Cardiac fibroblast (primary cell): ENCODE data around the gene MEI1.
"Not testable (repeated sequence)": the region's sequence is repeated elsewhere in the genome, so short reads cannot be mapped to it uniquely, and the experiment has no call there.

Source experiments
- DNase-seq, 2 donors: peaks; one replicate each; pipeline versions ENCODE4 v3.0.0 to v3.0.0-alpha.2; 2010; ENCODE audit warnings: low read depth in 2 of 2
- H3K4me3 ChIP-seq, 2 donors: replicated peaks in 1 of 2; 1 replicate in 1 of 2; 2 replicates in 1 of 2; pipeline ENCODE4 v1.5.1; 2011; ENCODE audit warnings: low read depth in 2 of 2, low read length in 2 of 2, mild to moderate bottlenecking in 2 of 2, moderate library complexity in 1 of 2
- TF ChIP-seq, protein P1 (sequence below): IDR thresholded peaks from one replicate; pipeline ENCODE4 v1.5.1; 2011; ENCODE audit warnings: low read depth, mild to moderate bottlenecking, low read length, inconsistent platforms

Gene MEI1

DNA sequence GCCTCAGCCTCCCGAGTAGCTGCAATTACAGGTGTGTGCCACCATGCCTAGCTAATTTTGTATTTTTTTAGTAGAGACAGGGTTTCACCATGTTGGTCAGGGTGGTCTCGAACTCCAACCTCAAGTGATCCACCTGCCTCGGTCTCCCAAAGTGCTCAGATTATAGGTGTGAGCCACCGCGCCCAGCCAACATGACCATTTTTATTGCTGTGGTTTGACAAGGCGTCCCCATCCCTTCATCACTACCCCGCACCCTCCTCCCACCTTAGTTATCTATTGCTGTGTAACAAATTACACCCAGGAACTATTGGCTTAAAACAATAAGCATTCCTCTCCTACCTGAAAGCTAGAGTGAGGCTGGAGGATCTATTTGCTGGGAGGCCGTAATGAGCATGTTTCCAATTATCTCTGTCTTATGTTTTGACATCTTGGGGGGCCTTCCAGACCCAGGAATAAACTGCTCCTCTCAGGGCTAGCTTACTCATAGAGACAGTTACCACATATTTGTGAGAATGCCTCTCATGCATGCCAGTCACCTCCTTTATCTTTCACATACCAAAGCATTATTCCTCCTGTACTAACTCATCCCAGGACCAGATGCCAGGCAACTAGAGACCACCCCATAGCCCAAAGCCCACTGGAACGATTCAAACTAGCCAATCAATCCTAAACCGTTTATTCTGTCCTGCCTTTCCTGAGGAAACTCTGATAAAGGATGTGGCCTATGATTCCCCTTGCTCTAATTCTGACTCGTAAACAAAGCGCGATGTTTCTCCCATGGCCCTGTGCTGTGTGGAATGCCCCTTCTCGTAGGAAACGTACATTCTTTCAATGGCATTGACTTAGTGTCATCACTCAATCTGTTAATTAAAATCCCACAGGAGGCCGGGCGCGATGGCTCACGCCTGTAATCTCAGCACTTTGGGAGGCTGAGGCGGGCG is 30.1 kb upstream of the MEI1 start:
- TF ChIP-seq, protein P1, sequence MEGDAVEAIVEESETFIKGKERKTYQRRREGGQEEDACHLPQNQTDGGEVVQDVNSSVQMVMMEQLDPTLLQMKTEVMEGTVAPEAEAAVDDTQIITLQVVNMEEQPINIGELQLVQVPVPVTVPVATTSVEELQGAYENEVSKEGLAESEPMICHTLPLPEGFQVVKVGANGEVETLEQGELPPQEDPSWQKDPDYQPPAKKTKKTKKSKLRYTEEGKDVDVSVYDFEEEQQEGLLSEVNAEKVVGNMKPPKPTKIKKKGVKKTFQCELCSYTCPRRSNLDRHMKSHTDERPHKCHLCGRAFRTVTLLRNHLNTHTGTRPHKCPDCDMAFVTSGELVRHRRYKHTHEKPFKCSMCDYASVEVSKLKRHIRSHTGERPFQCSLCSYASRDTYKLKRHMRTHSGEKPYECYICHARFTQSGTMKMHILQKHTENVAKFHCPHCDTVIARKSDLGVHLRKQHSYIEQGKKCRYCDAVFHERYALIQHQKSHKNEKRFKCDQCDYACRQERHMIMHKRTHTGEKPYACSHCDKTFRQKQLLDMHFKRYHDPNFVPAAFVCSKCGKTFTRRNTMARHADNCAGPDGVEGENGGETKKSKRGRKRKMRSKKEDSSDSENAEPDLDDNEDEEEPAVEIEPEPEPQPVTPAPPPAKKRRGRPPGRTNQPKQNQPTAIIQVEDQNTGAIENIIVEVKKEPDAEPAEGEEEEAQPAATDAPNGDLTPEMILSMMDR, result no peak
- peak; percentile 65 to 77 for DNase-seq
- no peak overlapping the region for H3K4me3 ChIP-seq

DNA sequence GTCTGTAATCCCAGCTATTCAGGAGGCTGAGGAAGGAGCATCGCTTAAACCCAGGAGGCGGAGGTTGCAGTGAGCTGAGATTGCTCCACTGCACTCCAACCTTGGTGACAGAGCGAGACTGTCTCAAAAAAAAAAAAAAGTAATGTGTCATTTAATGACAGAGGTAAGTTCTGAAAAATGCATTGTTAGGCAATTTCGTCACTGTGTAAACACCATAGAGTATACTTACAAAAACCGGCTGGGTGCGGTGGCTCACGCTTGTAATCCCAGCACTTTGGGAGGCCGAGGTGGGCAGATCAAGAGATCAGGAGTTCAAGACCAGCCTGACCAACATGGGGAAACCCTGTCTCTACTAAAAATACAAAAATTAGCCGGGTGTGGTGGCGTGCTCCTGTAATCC is 27.2 kb upstream of the MEI1 start:
- not testable (repeated sequence) for H3K4me3 ChIP-seq
- DNase-seq, result peak in 1 of 2 donors; percentile 72

DNA sequence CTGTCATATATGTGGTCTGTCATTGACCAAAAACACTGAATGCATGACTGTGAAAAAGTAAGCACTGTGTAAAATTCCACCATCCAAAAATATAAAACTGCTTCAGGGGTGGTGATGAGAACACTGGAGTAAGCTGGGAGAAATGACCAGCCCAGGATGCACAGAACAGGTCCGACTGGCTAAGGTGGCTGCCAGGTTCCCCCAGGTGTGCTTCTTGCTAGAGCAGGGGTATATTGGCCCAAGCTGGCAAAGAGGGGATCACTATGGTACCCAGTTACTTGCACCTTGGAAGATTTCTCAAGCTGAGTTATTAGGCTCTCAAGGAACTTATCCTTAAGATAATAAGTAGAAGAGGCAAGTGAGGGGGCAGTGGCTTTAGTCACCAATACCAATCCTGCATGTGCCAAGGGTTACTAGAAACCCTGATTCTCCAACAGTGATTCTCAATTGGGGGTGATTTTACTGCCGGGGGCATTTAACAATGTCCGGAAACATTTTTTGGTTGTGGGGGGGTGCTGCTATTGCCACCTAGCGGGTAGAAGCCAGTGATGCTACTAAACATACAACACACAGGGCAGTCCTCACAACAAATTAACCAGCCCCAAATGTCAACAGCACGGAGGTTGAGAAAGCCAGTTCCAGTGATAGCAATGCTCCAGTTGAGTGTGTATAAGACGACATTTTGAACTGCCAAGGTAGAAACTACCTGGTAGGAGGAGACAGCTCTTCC is 26.4 kb upstream of the MEI1 start:
- peak in 1 of 2 donors; percentile 14 for DNase-seq
- TF ChIP-seq, protein P1, result peak; percentile 18
- no peak overlapping the region for H3K4me3 ChIP-seq

DNA sequence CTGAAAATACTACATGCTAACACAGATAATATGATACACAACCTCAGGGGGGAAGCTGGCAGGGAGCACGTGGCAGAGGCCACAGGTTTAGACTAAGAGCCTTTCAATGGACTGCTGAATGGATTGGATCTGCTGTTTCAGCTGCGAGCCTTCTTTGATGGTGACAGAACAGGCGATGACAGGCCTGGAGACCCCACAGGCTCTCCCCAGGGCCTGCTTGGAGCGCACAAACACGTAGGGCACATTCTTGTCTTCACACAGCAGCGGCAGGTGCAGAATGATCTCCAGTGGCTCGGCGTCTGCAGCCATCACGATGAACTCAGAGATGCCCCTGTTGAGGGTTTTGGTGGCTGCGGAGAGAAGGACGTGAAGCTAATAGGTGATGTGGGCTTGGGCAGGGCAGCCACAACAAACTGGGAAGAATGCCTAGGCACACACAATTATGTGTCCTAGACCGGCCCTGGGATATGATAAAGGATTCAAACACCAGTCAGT is 24.4 kb upstream of the MEI1 start:
- H3K4me3 ChIP-seq, result no peak overlapping the region

DNA sequence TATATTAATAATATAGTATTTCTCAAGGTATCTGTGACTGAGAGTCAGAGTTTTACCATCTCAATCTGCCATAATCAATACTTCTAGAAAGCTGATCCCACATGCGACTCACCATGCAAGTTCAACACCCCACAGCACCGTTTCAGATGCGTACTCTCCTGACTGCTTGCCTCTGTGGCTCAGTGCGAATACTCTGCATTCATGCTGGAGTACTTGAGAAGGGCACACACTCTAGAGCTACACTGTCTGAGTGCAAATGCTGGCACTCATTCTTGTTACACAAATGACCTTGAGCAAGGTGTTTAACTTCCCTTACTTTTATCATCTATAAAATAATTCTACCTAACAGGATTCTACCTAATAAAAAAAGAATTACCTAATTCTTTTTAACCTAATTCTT is 23.2 kb upstream of the MEI1 start:
- DNase-seq, result no peak
- TF ChIP-seq, protein P1, result no peak
- H3K4me3 ChIP-seq, result no peak overlapping the region

More for the DNA sequence above, 24.4 kb upstream of the MEI1 start:
- DNase-seq, result no peak
- TF ChIP-seq, protein P1, result no peak

DNA sequence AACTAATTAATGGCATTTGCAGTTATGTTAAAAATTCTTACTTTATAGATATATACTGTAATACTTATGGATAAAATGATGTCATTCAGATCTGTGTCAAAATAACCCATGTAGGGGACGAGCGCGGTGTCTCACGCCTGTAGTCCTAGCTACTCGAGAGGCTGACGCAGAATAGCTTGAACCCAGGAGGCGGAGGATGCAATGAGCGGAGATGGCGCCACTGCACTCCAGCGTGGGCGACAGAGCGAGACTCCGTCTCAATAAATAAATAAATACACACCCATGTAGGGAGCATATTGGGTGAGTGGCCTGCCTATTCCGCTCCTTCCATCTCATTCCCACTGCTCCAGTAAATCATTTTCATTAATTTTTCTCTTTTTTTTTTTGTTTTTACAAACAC is 17.7 kb upstream of the MEI1 start:
- TF ChIP-seq, protein P1, result no peak
- peak in 1 of 2 donors; percentile 18 for DNase-seq

More for the DNA sequence above, 17.7 kb upstream of the MEI1 start:
- peak overlapping the region; percentile 64 to 74 for H3K4me3 ChIP-seq
